Activated CD4-positive, alpha-beta T cell treated with anti-CD3 and anti-CD28 coated beads, Interleukin-2, amount 50 U/mL, for 16 hours (primary cell): ENCODE results near the gene GAK.

Experiments used
- DNase-seq: peaks from one replicate; pipeline ENCODE4 v3.0.0-alpha.2; 2020

Gene GAK

DNA sequence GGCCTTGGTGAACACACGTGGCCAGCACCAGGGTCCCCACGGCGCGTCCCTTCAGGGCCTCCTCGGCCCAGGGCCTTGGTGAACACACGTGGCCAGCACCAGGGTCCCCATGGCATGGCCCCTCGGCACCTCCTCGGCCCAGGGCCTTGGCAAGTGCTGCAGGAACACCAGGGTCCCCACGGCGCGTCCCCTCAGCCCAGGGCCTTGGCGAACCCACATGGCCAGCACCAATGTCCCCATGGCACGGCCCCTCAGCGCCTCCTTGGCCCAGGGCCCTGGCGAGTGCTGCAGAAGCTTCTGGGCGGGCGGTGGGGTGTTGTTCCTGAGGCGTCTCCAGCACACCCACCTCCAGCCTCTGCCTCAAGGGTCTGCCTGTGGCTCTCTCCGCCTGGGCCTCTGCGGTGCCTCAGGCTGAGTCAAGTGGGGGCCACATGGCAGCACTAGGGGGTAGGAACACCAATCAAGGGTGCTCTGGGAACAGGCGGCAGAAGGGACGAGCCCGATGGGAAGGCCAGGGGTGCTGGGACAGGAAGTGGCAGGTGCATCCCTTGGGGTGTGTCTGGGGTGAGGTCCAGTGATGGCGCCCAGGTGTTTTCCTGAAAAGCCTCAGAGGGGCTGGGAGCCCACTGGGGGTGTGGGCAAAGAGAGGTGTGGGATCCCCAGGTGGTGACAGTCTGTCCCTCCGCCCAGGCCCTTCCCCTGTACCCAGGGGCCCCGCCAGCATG, 64.4 kb downstream of the GAK start:
- DNase-seq, result no peak

DNA sequence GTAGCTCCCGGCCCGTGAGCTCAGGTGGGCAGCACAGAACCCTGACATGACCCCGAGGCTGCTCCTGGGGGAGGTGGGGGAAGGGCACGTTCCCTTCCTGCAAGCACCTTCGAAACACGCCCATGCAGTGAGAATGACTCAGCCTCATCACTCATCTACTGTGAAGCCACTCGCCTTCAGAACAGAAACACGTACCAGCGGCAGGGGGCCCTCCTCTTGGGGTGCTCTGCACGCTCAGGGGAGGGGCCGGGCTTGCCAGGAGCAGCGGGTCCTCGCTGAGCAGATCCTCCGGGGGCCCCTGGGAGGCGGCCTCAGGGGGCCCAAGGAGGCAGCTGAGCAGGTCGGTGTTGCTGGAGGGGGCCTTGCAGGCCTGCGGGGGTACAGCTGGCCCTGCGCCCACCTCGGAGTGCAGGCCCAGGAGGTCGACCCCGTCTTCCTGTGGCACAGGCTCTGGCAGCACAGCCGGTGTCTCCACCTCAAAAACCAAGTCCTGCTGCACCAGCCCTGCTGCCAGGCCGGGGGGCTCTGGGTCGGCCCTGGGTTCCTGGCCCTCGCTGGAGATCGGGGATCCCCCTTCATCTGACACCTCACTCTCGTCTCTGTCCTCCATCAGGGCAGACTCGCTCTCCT, 65.2 kb downstream of the GAK start:
- peak; percentile 16 for DNase-seq

DNA sequence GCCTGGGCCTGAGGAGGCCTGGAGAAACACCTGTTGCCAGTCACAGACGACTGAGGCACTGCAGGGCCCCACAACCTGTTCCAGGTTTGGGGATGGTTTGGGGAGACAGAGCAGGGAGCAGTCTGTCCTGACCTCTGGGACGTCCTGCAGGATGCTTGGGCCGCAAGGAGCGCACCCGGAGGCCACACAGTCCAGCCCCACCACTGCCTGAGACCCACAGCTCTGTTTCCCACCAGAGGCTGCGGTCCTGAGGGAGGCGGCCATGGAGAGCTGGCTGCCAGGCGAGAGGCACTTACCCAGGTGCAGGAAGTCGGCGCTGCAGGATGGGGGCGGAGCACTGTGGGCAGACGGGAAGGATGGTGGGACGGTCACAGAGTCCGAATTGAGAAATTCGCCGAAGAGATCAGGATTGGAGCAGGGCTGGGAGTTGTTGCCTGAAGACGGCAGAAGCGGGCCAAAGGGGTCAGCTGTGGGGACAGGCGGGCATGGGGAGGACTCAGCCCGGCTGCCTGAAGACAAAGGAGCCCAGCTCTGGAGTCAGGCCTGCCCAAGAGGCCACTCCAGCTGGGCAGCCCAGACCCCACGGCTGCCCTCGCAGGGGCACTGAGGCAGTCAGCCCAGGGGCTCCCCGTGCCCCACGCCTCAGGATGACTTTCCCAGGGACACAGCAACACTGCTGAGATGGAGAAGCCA, 65.9 kb downstream of the GAK start:
- DNase-seq, result no peak

DNA sequence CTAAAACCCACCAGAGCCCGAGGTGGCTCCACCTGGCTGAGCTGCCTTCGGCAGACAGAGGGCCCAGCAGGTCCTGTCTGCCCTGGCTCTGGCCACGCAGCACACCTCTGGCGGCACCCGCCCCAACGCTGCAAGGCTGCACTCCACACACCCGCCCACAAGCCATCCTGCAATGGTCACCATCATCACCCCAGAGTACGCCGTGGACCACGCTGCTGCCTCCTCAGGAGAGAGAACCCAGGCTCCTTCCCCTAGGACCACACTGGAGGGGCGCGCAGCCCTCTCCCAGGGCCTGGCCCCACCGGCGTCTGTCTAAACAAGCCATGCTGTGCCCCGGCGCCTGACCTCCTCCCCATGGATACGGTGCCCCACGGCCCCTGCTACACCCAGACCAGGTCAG, 66.5 kb downstream of the GAK start:
- DNase-seq, result no peak

DNA sequence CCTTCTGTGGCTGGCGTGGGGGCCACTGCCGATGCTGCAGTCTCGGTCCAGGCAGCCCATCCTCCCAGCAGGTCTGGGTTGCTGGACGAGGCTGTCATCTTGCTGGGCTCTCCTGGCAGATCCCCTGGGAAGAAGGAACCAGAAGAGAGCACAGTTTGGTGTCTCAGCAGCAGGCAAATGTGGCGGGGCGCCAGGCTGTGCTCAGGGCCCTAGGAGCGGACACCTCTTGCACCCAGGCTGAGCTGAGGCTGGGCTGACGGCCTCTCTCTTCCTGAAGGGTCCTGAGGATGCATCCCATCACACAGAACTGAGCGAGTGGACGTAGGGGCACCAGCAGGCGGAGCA, 67.0 kb downstream of the GAK start:
- DNase-seq, result no peak

DNA sequence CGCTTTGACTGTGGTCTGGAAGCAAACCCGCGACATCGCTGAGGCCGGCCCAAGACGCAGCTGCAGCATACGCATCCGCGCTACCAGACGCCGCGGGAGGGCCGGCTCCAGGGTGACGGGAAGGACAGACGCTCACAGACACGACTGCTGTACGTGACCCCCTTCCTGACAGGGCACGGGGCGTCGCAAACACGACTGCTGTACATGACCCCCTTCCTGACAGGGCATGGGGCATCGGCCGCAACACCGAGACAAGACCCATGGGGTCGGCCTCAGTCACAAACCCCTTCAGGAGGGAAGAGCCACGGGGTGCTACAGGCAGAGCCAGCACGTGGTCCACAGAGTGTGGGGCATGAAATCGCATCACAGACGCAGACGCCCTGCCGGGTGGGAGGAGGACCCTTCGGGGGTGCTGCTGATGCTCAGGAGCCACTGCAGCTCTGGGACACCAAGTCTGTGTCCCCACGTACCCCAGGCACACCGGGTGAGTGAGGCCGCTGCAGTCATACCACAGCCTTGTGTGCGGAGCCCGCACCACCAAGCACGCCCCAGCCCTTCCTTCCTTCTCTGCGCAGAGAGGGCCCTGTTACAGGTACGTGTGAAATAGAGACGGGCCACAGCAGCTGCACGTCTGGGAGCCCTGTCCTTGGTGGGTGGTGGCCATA, 67.5 kb downstream of the GAK start:
- no peak for DNase-seq

DNA sequence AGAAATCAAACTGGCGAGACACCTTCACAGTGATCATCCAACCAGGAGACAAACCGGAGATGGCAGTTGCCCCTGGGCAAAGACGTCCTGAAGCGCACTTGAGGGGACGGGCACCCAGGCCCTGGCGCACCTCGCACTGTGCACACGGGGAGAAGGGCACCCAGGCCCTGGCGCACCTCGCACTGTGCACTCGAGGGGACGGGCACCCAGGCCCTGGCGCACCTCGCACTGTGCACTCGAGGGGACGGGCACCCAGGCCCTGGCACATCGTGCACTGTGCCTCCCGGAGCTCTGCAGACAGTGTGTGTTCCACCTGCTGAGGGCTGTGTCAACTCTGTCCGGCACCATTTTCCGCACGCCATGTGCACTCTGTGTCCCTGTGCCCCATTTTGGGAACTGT, 71.6 kb downstream of the GAK start:
- DNase-seq, result no peak

DNA sequence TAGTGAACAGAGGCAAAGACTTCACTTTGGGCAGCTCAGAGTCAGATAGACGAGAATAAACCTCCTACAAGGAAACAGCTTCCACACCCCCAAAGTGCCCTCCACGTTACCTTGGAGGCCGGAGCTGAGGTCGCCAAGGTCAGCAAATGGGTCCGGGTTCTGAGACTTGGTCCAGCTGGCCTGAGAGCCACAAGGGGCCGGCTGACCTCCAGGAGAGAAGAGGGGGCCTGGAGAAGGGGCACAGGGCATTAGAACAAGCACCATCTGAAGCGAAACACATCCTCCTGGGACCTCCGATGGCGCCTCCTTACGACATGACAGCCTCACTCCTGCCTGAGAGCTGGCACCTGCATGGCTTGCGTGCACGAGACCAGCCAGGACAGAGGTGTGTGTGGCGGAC, 72.6 kb downstream of the GAK start:
- no peak for DNase-seq

DNA sequence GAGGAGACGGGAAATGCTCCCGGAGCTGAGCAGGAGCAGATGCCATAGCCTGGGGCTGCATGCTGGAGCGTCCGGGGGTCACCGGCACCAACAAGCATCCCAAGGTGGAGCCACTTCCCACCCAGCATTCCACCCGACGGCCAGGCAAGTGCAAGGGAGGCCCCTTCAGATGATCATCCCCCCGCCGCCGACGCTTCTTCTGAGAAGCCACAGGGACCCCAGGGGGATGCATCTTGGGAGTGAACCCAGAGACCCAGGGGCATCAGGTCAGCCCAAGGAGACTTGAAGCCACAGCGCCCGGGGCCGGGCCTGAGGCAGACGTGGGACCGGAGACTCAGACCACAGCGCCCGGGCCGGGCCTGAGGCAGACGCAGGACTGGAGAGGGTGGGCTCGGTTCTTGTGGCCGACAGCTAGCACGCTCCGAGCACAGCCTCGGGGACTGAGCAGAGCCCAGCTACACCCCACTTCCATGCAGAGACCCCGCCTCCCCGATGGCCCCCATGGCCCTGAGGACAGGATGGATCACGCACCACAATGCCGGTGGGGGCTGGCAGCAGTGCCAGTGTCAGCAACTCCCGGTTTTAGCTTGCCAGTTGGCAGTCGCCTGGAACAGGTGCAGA, 73.2 kb downstream of the GAK start:
- DNase-seq, result no peak

DNA sequence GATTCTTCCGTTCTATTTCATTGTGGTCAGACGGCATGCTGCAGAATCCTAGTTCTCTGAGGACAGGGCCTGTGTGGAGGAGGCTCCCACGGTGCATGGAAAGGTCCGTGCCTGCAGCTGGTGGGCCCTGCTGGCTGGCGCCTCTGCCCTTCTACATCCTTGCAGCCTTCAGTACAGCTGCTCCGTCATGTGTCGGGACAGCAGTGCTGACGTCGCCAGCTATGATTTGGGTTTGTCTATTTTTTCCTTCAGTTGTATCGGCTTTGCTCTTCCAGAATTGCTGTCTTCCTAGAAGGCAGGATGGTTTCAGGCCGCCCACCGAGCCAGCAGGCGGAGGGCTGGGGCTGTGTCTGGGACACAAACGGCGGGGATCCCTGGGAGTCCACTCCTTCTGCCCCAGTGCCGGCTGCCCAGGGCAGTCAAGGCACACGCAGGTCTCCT, 74.1 kb downstream of the GAK start:
- no peak for DNase-seq

DNA sequence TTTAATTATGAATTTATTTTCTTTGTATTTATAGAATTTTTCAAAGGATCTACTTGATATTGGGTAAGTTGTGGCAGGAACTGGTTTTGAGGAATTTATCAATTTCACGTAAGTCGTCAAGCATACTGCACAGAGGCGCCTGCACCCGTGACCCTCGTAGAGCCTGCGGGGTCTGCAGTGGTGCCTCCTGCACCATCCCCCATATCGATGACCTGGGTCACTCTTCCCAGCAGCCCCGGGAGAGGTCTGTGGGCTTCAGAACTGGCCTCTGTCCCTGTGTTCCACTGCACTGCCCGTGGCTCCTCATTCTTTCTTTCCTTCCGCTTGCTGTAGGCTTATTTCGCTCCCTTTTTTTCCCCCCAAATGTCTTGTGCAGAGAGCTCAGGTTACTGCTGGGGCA, 74.7 kb downstream of the GAK start:
- DNase-seq, result no peak

DNA sequence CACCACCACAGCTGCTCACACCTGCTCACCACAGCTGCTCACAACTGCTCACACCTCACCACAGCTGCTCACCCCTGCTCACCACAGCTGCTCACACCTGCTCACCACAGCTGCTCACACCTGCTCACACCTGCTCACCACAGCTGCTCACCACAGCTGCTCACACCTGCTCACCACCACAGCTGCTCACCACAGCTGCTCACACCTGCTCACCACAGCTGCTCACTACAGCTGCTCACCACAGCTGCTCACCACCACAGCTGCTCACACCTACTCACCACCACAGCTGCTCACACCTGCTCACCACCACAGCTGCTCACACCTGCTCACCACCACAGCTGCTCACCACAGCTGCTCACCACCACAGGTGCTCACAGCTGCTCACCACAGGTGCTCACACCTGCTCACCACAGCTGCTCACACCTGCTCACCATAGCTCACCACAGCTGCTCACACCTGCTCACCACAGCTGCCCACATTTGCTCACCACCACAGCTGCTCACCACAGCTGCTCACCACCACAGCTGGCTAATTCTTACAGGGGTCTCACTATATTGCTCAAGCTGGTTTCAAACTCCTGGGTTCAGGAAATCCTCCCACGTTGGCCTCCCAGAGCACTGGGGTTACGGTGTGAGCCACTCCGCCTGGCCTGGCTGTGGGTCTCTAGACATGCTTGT, 75.8 kb downstream of the GAK start:
- peak; percentile 9 for DNase-seq

DNA sequence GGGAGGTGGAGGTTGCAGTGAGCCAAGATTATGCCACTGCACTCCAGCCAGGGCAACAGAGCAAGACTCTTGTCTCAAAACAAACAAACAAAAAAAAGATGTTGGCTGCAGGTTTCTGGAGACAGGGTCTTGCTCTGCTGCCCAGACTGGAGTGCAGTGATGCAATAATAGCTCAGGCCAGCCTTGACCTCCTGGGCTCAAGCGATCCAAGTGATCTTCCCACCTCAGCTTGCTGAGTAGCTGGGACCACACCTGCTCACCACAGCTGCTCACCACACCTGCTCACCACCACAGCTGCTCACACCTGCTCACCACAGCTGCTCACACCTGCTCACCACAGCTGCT, 76.3 kb downstream of the GAK start:
- no peak for DNase-seq

DNA sequence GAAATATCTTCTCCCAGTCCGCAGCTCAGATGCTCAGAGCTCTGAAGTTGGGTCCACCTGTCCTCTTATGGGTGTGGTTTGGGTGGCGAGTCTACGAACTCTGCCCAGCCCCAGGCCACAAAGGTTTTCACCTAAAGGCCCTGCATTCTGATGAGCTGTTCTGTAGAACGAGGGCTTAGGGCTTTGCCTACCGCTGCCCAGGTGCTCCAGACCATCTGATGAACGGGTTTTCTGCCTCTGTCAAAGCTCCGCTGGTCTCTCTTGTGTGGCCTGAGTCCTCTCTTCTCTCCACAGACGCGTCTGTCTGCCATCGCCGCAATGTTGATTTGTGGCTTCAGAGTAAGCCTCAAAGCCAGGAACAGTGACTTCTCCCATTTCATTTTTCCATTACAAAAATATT, 77.8 kb downstream of the GAK start:
- no peak for DNase-seq

DNA sequence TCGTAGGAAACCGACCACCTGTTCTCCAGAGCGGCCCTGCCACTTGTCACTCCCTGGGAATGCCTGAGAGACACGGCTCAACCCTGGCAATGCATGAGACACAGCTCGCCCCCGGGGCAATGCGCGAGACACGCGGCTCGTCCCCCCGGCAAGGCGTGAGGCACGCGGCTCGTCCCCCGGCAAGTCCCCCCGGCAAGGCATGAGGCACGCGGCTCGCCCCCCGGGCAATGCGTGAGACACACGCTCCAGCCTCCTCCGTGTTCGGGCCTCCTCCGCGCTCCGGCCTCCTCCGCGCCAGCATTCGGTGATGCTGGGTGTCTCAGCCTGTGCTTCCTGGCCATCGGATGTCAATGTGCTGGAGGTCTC, 78.7 kb downstream of the GAK start:
- DNase-seq, result no peak

DNA sequence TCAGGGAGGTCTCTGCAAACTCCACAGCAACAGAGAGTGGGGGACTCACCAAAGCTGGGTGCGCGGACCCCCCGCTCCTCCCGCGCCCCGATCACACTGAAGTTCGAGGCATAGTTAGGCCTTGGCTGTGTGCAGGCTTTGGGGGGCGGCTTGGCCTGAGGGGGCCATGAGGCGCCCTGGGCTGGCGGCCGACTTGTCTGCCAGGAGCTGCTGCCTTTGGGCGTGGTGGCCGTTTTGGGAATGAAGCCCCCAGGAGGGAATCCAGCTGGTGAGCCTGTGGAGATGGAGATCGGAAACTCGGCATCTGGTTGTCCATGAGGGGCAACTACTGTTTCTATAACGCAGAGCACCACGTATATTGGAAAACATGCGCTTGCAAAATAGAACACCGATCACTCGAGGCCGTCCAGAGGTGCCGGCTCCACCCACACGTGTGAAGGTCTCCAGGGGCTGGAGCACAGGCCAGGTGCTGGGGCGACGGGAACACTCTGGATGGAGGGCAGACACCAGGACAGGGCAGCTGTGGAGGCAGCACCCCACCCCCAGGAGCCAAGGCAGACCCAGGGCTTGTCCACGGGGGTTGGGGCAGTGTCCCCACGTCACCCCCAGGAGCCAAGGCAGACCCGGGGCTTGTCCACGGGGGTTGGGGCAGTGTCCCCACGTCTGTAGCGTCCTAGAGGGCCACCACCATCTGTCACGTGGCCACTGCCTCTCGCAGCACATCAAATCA, 80.2 kb downstream of the GAK start:
- no peak for DNase-seq

DNA sequence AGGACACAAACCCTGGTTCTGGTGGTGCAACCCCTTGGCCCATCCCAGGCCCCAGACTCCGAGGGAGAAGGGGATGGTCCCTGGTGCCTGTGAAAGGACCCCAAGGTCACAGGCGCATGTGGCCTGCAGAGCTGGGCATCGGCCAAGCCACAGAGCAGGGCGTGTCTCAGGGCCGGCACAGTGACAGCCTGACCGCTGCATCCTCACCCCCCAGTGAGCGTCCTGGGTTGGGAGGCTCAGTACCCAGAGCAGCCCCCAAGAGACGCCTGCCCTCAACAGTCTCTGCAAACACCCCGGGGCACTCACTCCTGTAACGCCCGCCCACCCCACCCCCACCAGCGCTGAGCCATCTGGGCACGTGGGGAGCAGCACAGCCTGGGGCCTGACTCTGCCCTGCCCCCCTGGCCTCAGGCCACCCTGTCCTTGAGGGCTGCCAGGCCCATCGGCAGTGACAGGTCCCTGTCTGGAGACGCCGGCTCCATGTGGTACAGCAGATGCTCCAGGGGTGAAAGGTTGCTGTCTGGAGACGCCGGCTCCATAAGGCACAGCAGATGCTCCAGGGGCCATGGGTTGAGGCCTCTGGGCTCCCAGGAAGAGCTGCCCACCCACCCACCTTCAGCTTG, 81.7 kb downstream of the GAK start:
- no peak for DNase-seq

DNA sequence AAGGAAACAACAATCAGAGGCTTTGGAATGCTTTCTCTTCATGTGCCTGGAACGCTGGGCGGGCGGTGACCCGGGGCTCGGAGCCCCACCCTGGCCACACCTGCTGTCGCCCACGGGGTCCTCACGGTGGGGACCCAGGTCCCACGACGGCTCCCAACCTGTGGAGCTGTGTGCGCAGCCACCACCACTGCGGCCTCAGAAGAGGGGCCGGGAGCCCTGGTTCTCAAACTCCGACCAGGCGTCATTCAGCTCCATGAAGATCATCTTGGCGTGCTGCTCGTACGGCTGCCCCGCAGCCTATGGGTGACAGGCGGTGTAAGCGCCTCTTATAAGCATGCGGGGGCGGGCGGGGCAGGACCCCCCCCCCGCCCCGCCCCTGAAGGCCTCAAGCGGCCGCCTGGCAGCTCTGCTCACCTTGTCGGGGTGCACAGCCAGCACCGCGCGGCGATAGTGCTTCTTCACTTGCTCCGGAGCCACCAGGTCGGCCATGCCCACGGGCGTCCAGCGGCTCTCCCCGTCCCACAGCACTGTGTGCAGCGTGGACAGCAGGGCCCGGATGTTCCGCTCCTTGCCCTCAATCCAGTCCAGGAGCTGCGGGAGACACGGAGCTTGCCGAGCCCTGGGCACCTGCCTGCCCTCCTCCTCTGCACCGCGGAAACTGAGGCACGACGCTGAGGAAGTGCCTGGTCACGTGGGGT, 82.5 kb downstream of the GAK start:
- no peak for DNase-seq

DNA sequence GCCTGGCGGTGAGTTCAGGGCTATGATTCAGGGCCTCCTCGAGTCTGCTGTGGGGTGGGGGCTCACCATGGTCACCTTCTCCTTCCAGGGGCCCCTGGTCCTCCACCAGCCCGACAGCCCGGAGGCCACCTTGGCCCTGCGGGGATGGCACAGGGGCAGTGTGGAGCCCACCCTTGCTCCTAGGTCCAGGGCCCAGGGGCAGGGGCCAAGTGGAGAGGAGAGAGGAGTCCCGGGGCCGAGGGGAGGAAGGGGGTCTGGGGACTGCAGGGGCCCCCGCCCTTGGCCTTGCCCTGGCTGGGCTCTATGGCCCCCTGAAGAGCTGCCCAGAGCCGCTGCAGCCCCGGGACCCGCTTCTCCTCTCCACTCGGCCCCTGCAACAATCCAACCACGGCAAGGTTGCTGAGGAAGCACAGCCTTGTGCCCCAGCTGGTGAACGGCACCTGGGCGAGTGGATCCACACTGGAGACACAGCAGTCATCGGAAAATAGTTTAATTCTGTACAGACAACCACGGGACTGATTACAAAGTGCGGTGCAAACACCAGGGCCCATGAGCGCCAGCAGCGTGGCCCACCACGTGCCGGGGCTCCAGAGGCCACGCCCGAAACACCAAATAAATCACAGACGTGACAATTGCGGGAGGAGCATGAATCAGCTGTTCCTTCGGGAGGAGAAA, 83.2 kb downstream of the GAK start:
- no peak for DNase-seq

DNA sequence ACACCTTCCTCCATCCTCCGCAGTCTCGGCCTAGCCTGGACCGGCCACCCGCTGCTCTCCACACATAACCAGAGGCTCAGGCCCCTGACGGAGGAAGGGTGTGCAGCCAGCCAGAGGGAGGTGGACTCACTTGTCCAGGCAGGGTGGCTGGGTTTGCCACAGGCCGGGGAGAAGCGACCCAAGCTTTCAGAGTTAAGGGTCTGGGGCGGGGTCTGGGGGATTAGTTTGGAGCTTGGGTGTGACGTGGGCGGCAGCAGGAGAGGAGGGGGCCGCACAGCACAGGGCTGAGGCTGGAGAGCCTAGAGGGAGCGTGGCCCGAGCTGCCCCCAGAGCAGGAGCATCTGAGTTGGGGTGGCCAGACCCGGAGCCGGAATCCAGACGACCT, 83.8 kb downstream of the GAK start:
- DNase-seq, result no peak

DNA sequence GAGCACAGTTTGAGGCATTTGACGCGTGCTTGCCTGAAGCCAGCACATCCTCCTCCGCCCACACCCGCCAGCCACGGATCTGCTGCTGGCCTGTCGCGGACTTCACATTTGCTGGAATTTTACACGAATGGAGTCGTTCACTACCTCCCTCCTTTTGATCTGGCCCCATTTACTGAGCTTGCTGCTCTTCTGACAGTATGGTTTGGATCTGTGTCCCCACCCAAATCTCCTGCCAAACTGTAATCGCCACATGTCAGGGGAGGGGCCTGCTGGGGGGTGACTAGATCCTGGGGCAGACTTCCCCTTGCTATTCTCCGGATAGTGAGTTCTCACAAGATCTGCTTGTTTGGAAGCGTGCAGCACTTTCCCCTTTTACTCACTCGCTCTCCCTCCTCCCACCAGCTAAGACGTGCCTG, 86.3 kb downstream of the GAK start:
- no peak for DNase-seq
